Naive B cell (primary cell): ENCODE measurements around the gene MPV17L2. TPM values are rescaled to one million over a fixed set of nuclear protein-coding genes. Genes with fewer than 3 reads are reported as not detected.

Experiments
- ATAC-seq, 2 donors: fragments of 150-1000 bp; cut with Tn5 transposase; 2 replicates each; pipeline ENCODE4 v1.10.0; 2021; ENCODE audit warnings: low read depth in 2 of 2, mild to moderate bottlenecking in 2 of 2, moderate library complexity in 2 of 2
- DNase-seq: peaks from one replicate; pipeline ENCODE4 v3.0.0; 2022
- H3K27ac Mint-ChIP-seq, 6 donors: one replicate each; pipeline ENCODE4 v1.8.0; 2020 to 2022; ENCODE audit warnings: mild to moderate bottlenecking in 6 of 6, mixed read lengths in 6 of 6, moderate library complexity in 5 of 6, inconsistent platforms in 2 of 6
- H3K27me3 Mint-ChIP-seq, 3 donors: one replicate each; pipeline ENCODE4 v1.8.0; 2021 to 2022; ENCODE audit warnings: mixed read lengths in 3 of 3, mild to moderate bottlenecking in 1 of 3
- H3K36me3 Mint-ChIP-seq, 2 donors: one replicate each; pipeline ENCODE4 v1.8.0; 2020 to 2022; ENCODE audit warnings: mixed read lengths in 2 of 2, inconsistent platforms in 1 of 2, mild to moderate bottlenecking in 1 of 2
- H3K4me1 Mint-ChIP-seq, 3 donors: one replicate each; pipeline ENCODE4 v1.8.0; 2020 to 2022; ENCODE audit warnings: mixed read lengths in 3 of 3, inconsistent platforms in 1 of 3, mild to moderate bottlenecking in 1 of 3, moderate library complexity in 1 of 3
- H3K4me3 Mint-ChIP-seq, 8 donors: one replicate each; pipeline ENCODE4 v1.8.0; 2020 to 2022; ENCODE audit warnings: mild to moderate bottlenecking in 8 of 8, mixed read lengths in 8 of 8, moderate library complexity in 8 of 8, inconsistent platforms in 2 of 8
- H3K9me3 Mint-ChIP-seq, 7 donors: one replicate each; pipeline ENCODE4 v1.8.0; 2020 to 2022; ENCODE audit warnings: mixed read lengths in 7 of 7, mild to moderate bottlenecking in 5 of 7, inconsistent platforms in 2 of 7, moderate library complexity in 1 of 7
- polyA plus RNA-seq, 6 donors: library from polyadenylated mRNA; unstranded; fragments of 300-500 nt; fragmentation: Illumina TruSeq; gene quantifications; one replicate each; pipeline ENCODE4 v1.2.3, GENCODE V29; 2021; ENCODE audit warnings: low read depth in 6 of 6

Gene MPV17L2
- polyA plus RNA-seq, 6 donors from 2014 or later: 1.8 to 12.0 (median 10.2) TPM

DNA sequence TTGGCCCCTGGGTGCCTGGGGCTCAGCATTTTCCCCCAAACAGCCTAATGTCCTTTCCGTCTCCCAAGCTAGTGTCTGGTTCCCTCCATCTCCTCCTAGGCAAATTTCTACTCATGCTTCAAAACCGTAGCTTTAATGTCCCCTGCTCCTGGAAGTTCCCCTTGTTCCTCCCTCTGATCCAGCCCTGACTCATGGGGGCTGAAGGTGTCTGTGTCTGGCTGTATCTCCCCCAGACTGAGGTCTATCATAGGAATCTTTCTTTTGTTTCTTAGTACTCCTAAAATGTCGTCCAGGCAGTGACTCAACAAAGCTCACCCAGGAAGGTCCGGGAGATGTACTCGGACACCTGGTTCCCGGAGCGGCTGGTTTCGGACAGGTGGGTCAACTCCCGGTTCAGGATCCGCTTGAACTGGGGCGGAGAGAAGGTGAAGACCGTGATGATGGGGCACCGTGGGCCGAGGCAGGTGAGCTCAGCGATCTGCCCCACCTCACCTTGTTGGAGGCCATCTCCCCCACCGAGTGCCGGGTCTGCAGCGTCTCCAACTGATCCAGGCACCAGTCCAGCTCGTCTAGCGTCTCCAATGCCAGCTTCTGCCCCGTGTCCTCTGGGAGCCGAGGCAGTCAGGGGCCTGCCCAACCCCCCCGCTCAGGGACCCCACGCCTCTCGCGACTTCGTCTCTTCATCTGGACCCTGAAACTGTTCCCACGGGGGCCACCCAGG lies 27.1 kb downstream of the MPV17L2 start:
- ATAC-seq (no peak), DNase-seq (no peak)
- Mint-ChIP-seq H3K27me3 (peaks cover 23 to 63% (median 59%) of the 10 kb centered on the region in 3 donors), H3K4me1 (peaks cover 8 to 17% (median 13%) of the 10 kb centered on the region in 3 donors), H3K4me3 (peak overlapping the region in 2 of 8 donors; percentile 9 to 42), H3K36me3 (peaks cover 0 to 3% of the 10 kb centered on the region in 2 donors), H3K9me3 (peaks cover 0 to 7% (median 0%) of the 10 kb centered on the region in 7 donors), H3K27ac (peak overlapping the region in 1 of 6 donors; percentile 40)

DNA sequence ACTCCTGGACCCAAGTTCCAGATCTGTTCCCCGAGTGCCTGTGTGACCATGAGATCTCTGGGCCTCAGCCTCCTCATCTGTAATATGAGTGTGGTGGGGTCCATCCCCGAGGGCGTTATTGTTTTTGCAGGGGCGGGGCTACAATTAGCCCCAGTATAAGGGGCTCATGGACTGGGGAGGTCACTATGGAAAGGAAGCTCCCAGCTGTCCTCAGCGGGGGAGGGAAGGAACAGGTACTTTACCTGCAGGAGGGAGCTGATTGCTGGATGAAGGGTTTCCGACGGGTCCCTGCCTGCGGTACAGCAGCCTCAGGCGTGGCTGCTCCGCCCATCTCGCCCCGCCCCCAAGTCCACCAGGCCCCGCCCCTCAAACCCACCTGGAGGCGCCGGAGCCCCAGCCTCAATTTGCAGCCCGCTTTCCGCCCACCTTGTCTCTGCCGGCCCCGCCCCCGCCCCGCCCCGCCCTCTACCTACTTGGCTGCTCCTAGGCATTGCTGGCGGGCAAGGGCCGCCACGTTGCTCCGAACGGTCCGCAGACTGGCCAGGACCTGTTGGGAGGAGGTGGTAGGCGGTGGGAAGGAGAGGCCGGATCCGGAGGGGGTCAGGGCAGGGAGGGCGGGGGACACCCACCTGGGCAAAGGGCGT lies 27.7 kb downstream of the MPV17L2 start:
- H3K9me3 Mint-ChIP-seq: peaks cover 0 to 7% (median 0%) of the 10 kb centered on the region in 7 donors
- peaks cover 0 to 3% of the 10 kb centered on the region in 2 donors for H3K36me3 Mint-ChIP-seq
- DNase-seq: no peak
- H3K27me3 Mint-ChIP-seq: peaks cover 24 to 66% (median 66%) of the 10 kb centered on the region in 3 donors
- no peak for ATAC-seq
- H3K4me1 Mint-ChIP-seq: peaks cover 10 to 24% (median 19%) of the 10 kb centered on the region in 3 donors
- peak overlapping the region in 3 of 8 donors; percentile 9 to 42 (median 20) for H3K4me3 Mint-ChIP-seq
- H3K27ac Mint-ChIP-seq: peak overlapping the region in 1 of 6 donors; percentile 32

DNA sequence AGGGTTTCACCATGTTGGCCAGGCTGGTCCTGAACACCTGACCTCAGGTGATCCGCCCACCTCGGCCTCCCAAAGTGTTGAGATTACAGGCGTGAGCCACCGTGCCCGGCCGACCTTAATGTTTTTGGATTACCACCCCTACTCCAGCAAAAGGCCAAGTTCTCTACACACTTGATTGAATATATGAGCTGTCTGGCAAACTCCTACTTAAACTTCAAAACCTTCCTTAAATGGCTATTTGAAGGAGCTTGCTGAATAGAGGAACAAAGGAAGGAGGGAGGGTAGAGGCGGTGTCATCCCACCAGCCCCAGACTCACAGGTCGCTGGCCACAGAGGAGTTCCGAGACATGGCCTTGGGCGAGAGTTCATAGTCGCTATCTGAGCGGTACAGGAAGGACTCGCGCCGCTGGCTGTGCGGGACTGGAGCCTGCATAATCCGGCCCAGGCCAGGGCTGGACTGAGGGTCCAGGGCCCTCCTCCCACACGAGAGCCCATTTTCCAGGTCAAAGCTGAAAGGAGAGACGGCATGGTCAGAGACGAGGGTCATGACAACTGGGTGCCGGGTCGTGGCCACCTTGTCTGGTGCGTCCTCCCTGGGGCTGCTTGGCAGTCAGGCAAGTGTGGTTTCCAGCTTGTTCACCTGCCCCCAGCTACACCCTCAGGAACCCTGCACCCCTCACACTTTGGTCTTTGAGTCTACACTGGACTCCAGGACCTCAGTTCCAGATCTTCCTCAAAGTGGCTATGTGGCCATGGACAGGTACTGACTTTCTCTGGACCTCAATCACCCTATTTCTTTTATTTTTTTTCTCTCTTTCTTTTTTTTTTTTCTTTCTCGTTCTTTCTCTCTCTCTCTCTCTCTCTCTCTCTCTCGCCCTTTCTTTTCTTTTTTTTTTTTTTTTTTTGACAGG lies 29.1 kb downstream of the MPV17L2 start:
- DNase-seq (no peak), ATAC-seq (no peak)
- H3K27ac Mint-ChIP-seq: peak overlapping the region in 1 of 6 donors; percentile 78
- H3K27me3 Mint-ChIP-seq: peaks cover 33 to 78% (median 76%) of the 10 kb centered on the region in 3 donors
- H3K36me3 Mint-ChIP-seq: peaks cover 0 to 3% of the 10 kb centered on the region in 2 donors
- peaks cover 13 to 32% (median 27%) of the 10 kb centered on the region in 3 donors for H3K4me1 Mint-ChIP-seq
- H3K9me3 Mint-ChIP-seq: peaks cover 0 to 7% (median 0%) of the 10 kb centered on the region in 7 donors
- H3K4me3 Mint-ChIP-seq: peak overlapping the region in 2 of 8 donors; percentile 37 to 72

DNA sequence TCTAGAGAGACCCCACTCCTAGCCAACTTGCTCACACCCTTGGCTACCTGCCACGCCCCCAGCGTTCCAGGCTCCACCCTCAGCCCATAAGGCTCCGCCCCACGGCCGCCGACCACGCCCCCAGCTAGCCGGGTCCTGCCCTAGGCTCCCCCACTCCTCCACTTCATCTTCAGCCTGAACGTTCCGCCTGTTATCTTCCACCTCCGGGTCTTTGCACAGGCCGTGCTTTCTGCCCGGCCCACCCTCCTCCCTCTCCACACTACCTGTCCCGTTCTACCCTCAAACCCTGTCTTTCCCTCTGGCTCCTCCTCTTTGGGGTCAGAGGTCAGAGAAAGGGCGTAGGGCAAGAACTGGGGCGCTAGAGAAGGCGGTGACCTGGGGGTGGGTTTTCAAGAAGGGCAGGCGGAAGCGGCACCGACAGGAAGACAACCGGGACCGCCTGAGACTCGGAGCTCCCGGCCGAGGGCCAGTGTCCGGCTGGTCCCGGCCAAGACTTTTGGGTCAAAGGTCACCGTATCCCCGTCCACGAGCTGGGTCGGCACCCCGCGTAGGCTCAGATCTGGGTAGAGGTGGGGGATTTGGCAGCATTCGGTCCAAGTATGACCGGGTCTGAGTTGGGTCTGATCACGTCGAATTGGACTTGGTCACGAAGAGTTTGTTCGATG lies 31.0 kb downstream of the MPV17L2 start:
- peaks cover 0 to 3% of the 10 kb centered on the region in 2 donors for H3K36me3 Mint-ChIP-seq
- H3K4me1 Mint-ChIP-seq: peaks cover 17 to 39% (median 32%) of the 10 kb centered on the region in 3 donors
- peaks cover 0 to 7% (median 0%) of the 10 kb centered on the region in 7 donors for H3K9me3 Mint-ChIP-seq
- ATAC-seq: peak in 1 of 2 donors; percentile 21
- H3K4me3 Mint-ChIP-seq: peak overlapping the region; percentile 57 to 92 (median 90)
- no peak for DNase-seq
- peak overlapping the region in 2 of 6 donors; percentile 22 to 93 for H3K27ac Mint-ChIP-seq
- peaks cover 37 to 83% (median 81%) of the 10 kb centered on the region in 3 donors for H3K27me3 Mint-ChIP-seq

DNA sequence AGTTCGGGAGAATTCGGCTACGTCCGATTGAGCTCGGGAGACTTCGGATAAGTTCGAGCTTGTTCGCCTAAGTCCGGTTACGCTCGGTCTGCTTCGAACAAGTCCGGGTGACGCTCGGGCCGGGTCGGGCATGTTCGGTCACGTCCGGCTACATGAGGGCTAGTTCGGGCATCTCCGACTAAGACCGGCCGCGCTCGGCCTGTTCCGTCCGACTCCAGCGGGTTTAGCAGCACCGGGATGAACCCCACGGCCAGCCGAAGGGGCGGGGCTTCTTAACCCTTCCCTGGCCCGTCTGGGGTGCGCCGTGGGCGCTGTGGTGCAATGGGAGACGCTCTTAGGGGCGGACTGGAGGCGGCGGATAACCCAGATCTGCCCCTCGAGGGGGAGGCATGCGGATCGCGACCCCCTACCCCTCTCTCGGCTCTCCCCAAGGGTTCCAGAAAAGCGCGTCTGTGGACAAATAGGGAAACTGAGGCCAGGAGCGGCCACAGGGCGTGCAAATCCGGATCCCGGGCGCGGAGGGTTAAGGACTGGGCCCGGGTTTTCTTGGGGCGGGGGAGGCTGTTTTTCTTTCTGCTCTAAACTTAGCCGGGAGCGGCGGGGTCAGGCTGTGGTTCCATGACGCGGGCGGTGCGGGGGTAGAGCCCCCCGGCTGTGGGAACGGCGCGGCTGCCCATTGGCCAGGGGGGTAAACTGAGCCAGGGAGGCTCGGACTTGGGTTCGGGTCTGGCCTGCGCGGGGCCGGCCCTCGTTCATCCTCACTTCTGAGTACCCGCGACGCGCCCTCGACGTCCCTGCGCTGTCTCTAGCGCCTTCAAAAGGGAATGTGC lies 31.7 kb downstream of the MPV17L2 start:
- peak overlapping the region in 3 of 6 donors; percentile 22 to 93 (median 86) for H3K27ac Mint-ChIP-seq
- ATAC-seq: peak; percentile 93 to 94

DNA sequence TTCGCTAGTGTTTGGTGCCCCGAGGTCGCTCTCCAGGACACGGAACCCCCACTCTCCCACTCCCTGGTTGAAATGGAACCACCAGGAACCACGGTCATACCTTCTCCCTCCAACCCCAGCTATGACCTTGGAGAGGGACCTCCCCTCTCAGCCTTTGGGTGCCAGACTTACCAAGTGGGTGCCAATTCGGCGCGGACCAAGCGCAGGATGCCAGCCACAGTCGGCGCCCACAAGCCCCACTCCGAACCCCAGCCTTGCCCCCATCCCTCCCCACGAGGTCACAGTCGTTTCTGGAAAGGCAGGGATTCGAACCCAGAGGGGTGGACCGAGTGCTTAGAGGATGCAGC lies 32.3 kb downstream of the MPV17L2 start:
- Mint-ChIP-seq H3K27ac (peak overlapping the region in 1 of 6 donors; percentile 41), H3K4me3 (peak overlapping the region in 7 of 8 donors; percentile 61 to 90 (median 87)), H3K4me1 (peaks cover 17 to 39% (median 32%) of the 10 kb centered on the region in 3 donors), H3K27me3 (peaks cover 42 to 84% (median 82%) of the 10 kb centered on the region in 3 donors), H3K36me3 (peaks cover 0 to 3% of the 10 kb centered on the region in 2 donors), H3K9me3 (peaks cover 0 to 7% (median 0%) of the 10 kb centered on the region in 7 donors)
- ATAC-seq: no peak
- no peak for DNase-seq

More for the DNA sequence above, 31.7 kb downstream of the MPV17L2 start:
- peaks cover 0 to 7% (median 0%) of the 10 kb centered on the region in 7 donors for H3K9me3 Mint-ChIP-seq
- peaks cover 42 to 83% (median 82%) of the 10 kb centered on the region in 3 donors for H3K27me3 Mint-ChIP-seq
- H3K4me3 Mint-ChIP-seq: peak overlapping the region; percentile 57 to 92 (median 90)
- DNase-seq: peak; percentile 79
- H3K4me1 Mint-ChIP-seq: peaks cover 17 to 39% (median 32%) of the 10 kb centered on the region in 3 donors
- peaks cover 0 to 3% of the 10 kb centered on the region in 2 donors for H3K36me3 Mint-ChIP-seq

DNA sequence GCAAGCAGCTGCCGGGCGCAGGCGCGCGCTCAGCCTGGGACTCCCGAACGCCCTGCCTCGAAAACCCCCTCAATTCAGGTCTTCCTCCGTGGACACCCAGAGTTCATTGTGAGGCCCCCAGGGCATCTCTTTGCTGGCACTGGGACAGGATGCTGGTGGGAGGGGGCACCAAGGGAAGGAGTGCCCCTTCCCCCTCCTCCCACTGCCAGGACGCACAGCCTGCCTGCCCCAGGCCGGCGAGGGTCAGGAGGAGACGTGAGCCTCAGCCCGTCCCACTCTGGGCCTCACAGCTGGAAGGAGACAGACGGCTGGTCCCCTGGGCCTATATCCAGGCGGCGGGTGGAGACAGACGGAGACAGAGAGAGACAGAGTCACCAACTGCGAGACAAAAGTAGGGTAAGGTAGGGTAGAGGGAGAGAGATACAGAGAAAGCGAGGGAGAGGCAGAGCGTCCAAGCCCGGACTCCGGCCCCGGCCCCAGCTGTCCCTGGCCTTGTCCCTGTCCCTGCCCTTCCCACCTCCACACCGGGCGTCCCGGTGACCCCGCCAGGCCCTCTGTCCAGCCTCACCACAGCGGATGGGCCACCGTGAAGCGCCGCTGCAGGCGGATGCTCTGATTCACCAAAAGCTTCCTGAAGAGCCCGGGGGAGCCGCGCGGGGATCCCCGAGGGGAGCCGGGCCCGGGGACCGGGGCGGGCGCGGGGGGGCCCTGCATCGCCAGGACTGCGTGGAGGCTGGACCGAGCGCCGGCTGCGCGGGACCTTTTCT lies 32.9 kb downstream of the MPV17L2 start, which contains the start of gene PDE4C:
TSS of gene PDE4C (minus strand) at position 737 of the 767 bp plus-strand sequence. CDS start at position 714, 23 bp downstream.
- DNase-seq (no peak), ATAC-seq (no peak)
- Mint-ChIP-seq H3K36me3 (peaks cover 0 to 3% of the 10 kb centered on the region in 2 donors), H3K9me3 (peaks cover 0 to 4% (median 0%) of the 10 kb centered on the region in 7 donors), H3K4me3 (peak within 1 kb of the TSS in 7 of 8 donors; percentile 61 to 90 (median 87)), H3K27ac (peak within 1 kb of the TSS in 1 of 6 donors; percentile 41), H3K4me1 (peaks cover 21 to 42% (median 32%) of the 10 kb centered on the region in 3 donors), H3K27me3 (peaks cover 48 to 84% (median 82%) of the 10 kb centered on the region in 3 donors)

DNA sequence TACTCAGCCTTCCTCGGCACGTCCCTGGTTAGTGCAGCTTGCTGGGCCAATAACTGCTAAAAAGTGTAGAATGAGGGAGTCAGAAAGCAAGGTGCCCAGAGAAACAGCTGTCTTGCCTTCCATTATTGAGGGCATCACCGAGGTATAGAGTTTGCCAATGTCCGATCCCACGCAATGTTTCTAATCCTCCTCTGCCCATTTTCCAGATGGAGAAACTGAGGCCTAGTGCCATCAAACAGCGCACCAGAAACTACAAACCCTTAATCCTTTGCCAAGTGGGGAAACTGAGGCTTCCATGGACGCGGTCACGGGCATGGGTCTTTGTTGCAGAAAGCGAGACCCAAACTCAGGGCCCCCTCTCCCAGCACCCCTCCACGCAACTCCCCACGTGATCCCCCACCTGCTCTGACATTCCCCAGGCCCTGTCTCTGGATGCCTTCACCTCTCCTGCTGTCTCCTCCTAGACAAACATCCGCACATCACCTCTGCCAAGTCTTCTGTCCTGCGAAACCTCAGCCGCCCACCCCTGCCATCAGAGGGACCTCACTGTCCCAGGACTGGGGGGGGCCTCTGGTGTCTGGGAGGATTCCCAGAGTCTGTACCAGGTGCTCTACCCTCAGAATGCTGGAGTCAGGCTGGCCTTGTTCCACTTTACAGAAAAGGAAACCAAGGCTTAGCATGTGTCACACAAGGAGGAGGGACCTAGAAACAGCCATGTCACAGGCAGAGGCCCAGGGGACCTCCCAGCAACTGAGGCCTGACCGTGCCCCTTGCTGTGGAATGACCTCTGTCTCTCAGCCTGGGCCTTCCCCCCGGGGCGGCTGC lies 34.1 kb downstream of the MPV17L2 start:
- Mint-ChIP-seq H3K4me3 (peak overlapping the region in 1 of 8 donors; percentile 22), H3K9me3 (peaks cover 0 to 4% (median 0%) of the 10 kb centered on the region in 7 donors), H3K27me3 (peaks cover 52 to 84% (median 81%) of the 10 kb centered on the region in 3 donors), H3K4me1 (peaks cover 30 to 55% (median 38%) of the 10 kb centered on the region in 3 donors), H3K36me3 (peaks cover 0 to 3% of the 10 kb centered on the region in 2 donors), H3K27ac (no peak overlapping the region)
- no peak for ATAC-seq
- no peak for DNase-seq

DNA sequence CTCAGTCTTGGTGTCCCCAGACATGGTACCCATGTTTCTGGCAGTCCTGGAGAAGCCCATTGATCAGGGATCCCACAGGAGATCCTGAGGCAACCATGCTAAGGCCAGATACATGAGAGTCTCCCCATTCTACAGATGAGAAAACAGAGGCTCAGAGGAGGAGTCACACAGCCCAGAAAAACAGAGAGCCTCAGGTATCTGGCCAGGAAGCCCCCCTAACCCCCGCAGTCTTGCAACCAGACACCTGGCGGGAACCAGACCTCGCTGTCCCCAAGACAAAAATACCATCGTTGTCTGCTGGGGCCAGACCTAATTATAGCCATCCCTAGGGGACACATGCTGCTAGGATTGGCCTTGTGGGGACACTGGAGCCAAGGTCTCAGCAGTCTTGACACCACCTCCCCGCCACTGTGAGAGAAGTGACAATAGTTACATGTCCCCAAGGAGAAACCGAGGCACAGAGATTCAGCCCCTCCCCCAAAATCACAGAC lies 34.8 kb downstream of the MPV17L2 start:
- peaks cover 57 to 84% (median 81%) of the 10 kb centered on the region in 3 donors for H3K27me3 Mint-ChIP-seq

DNA sequence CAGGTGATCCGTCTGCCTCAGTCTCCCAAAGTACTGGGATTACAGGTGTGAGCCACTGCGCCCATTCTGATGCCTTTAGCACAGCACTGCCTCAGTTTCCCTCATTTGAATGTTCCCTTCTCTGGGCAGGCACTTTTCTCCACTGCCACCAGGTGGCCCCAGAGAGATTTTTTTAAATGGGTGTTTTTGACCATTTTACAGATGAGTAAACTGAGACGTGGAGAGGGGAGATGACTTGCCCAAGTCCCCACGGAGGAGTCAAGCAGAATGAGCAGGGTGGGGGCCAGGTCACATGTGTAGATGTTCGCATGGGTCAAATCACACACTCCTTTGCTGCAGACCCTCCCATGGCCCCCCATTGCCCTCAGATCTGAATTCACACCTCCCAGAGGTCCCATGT lies 36.5 kb downstream of the MPV17L2 start:
- ATAC-seq (no peak), DNase-seq (no peak)
- Mint-ChIP-seq H3K4me1 (peaks cover 38 to 57% (median 44%) of the 10 kb centered on the region in 3 donors), H3K9me3 (peaks cover 2 to 13% (median 8%) of the 10 kb centered on the region in 7 donors), H3K36me3 (peaks cover under 1 to 11% of the 10 kb centered on the region in 2 donors), H3K4me3 (no peak overlapping the region), H3K27ac (no peak overlapping the region), H3K27me3 (peaks cover 56 to 87% (median 86%) of the 10 kb centered on the region in 3 donors)

More for the DNA sequence above, 34.8 kb downstream of the MPV17L2 start:
- Mint-ChIP-seq H3K4me1 (peaks cover 36 to 61% (median 43%) of the 10 kb centered on the region in 3 donors), H3K9me3 (peaks cover 0 to 6% (median 4%) of the 10 kb centered on the region in 7 donors), H3K36me3 (peaks cover under 1 to 3% of the 10 kb centered on the region in 2 donors), H3K27ac (no peak overlapping the region), H3K4me3 (no peak overlapping the region)
- no peak for ATAC-seq
- DNase-seq: no peak
